Measurements from ENCODE around the gene U2AF1.
"Not testable (repeated sequence)": the region's sequence is repeated elsewhere in the genome, so short reads cannot be mapped to it uniquely, and the experiment has no call there.

Gene U2AF1, protein sequence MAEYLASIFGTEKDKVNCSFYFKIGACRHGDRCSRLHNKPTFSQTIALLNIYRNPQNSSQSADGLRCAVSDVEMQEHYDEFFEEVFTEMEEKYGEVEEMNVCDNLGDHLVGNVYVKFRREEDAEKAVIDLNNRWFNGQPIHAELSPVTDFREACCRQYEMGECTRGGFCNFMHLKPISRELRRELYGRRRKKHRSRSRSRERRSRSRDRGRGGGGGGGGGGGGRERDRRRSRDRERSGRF

DNA sequence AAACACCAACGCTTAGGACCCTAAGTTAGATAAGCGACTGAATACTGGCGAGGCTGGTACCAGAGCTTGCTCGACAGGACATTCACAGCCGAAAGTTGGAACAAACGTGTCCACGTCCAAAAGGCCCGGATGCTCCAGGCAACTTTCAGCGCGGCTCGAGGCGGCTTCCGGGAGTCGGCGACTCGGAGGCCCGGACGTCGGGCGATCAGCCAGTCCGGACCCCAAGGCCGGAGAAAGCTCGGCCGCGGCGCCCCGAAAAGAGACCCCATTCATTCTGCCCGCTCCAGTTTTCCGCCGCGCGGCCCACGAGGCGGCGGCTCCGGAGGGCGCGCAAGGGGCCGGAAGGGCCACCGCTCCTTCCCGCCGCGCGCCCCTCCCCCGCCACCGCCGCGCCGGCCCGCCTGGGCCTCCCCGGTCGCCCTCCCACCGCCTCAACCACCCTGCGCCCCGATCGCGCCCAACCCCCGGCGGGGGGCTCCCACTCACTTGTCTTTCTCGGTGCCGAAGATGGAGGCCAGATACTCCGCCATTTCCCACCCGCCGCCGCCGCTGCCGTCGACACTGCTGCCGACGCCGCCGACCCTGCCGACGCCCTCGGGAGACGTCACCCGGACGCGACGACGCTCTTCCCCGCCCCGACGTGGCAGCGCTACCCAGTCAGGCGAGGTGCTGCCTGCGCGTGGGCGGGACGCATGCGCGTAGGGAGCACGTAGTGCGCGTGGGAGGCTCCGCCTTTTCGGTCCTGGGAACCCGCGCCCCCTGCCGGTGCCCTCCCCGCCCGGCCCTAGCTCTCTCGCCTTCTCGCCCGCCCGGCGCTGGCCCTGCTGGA, at the start of gene U2AF1:
Gene U2AF1, minus strand, starts transcription at position 606 of the 829 bp plus-strand sequence. Its CDS starts 76 bp downstream, at position 530.
- not testable (repeated sequence) for DNase-seq

DNA sequence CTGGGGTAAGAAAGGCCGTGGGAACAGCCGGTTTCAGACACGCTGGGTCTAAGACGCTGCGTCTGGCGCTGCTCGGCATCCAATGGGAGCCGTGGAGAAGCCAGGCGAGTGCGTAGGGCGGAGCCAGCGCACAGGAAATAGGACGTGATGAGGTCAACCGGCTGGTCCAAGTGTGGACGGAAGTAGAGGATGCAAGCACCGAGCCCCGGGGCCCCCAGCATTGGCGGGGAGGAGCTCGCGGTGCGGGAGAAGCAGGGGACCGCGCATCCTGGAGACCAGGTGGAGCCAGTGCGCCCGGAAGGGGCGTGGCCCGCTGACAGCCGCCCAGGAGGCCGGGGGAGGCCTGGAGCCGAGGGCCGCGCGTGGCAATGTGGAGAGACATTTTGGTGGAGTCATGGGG, 46.2 kb upstream of the U2AF1 start:
- not testable (repeated sequence) for DNase-seq

GRCh38 chr21:43149344-43149743, 42.0 kb upstream of the U2AF1 start:
- not testable (repeated sequence) for DNase-seq

DNA sequence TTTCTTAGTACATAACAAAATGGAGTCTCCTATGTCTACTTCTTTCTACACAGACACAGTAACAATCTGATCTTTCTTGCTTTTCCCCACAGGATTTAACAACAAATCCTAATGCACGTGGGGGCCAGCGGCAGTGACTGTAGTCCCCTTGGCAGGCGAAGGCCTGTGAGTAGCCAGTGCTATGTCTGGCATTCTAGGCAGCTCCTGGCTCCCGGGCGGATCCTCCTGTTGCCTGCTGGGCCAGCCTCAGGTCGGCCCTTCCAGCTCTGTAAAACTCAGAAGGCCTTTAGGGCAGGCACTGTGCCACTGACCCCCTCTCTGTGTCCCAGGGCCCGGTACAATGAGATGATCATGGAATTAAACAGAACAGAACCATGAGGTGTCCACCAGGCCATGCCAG, 40.6 kb upstream of the U2AF1 start:
- not testable (repeated sequence) for DNase-seq

DNA sequence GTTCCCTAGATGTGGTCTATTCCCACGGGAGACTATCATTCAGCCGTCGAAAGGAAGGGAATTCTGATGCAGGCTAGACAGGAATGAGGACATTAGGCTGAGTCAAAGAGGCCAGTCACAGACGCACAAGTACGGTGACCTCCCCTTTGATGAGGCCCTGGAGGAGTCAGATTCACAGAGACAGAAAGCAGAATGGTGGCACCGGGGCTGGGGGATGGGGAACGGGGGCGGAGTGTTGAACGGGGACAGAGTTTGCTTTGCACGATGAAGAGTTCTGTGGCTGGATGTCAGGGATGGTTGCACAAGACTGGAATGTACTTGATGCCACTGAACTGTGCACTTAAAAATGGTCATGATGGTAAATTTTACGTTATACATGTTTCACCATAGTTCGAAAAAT, 39.3 kb upstream of the U2AF1 start:
- not testable (repeated sequence) for DNase-seq

- not testable (repeated sequence) for DNase-seq
Observed at GRCh38 chr21:43141407-43141806, 34.0 kb upstream of the U2AF1 start.

GRCh38 chr21:43138944-43139343, 31.6 kb upstream of the U2AF1 start:
- not testable (repeated sequence) for DNase-seq

- not testable (repeated sequence) for DNase-seq
Observed at GRCh38 chr21:43134520-43134919, 27.1 kb upstream of the U2AF1 start.

GRCh38 chr21:43130094-43130493, 22.7 kb upstream of the U2AF1 start:
- DNase-seq: not testable (repeated sequence)

- not testable (repeated sequence) for DNase-seq
Observed at GRCh38 chr21:43115956-43116355, 8.6 kb upstream of the U2AF1 start.

- not testable (repeated sequence) for DNase-seq
Observed at GRCh38 chr21:43114483-43114882, 7.1 kb upstream of the U2AF1 start.

GRCh38 chr21:43109006-43109405, 1.6 kb upstream of the U2AF1 start:
- DNase-seq: not testable (repeated sequence)

DNA sequence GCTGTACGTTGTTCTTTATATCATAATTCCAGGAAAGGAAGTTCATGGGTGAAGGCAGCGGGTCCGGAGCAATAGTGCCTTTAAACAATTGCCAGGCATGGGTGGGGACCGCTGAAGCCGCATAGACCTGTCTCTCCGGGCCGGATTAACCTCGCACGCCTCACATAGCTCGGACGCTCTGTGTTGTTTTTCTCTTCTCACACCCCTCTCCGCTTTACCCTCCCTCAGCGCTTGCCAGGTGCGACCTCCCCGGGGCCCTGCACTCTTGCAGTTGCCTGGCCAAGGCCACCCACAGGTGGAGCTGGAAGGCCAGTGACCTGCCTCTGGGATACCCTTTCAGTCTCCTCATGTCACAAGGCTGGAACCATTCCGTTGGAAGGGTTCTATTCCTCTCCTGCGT, 807 bp upstream of the U2AF1 start:
- DNase-seq: not testable (repeated sequence)

DNA sequence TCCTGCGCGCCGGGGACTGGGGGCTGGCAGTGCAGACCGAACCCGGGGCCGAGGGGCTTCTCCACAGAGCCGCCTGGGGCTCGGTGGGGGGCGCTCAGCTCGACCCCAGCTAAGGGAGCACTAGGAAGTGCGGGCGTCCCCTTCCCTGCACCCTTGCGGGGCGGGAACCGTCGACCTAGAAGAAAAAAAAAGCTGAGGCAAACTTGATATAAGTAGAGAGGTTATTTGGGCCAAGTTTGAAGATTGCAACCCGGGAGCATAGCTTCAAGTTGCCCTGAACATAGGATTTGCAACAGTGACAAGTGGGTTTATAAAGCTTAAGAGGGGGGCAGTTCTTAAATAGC, 396 bp upstream of the U2AF1 start:
- DNase-seq: not testable (repeated sequence)

- not testable (repeated sequence) for DNase-seq
Observed at GRCh38 chr21:43104642-43105041, 2.7 kb downstream of the U2AF1 start.

DNA sequence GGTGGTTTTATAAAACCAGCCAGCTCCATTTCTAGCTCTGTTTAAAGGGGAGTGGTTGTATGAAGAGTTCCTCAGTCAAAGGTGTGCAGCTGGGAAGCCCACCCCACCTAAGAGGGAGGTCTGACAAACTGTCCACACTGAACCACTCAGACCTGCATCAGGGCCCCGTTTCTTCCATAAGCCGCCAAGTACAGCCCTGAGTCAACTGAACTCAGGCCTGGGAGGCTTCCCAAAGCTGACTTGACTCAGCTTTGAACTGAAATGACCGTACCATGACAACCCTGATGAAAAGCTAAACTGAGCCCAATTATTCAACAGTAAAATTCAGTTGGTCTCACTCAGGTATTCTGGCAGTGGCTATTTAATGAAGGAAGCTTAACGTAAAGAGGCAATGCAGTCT, 5.1 kb downstream of the U2AF1 start:
- DNase-seq: not testable (repeated sequence)

- not testable (repeated sequence) for DNase-seq
Observed at GRCh38 chr21:43101676-43102075, 5.7 kb downstream of the U2AF1 start.

DNA sequence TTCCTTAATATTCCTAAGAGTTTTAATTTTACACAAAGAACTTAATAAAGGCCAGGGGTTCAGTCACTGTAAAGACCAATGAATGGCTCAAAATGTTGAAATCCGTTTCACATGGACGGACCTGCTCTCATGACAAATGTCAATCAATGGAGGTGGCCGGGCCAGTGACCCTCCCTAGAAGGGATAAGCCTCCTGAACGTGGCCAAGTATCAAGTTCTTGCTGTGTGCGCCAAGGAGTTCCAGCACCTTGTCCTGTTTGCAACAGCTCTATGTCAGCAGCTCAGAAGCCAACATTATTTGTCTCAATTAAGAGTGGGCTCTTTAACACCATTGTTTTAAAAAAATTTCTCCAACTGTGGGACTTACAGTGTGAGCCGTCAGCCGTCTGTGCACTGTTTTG, 6.4 kb downstream of the U2AF1 start:
- not testable (repeated sequence) for DNase-seq

- not testable (repeated sequence) for DNase-seq
Observed at GRCh38 chr21:43091979-43092614, 15.3 kb downstream of the U2AF1 start.

DNA sequence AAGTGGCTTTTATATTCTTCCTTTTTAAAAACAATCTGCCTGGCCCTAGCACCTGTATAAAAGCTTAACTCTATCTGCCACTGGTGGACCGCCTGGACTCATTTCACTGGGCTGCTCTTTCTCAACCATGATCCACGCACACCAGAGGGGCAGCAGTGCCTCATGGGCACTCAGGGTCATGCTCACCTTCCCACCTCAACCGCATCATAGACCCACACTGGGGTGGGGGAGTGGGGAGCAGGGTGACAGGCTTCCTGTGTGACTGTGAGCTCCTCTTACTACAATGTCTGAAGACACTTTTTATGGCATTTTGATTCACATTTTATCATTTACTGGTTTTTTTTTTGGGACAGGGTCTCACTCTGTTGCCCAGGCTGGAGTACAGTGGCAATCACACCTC, 16.4 kb downstream of the U2AF1 start:
- DNase-seq: not testable (repeated sequence)

DNA sequence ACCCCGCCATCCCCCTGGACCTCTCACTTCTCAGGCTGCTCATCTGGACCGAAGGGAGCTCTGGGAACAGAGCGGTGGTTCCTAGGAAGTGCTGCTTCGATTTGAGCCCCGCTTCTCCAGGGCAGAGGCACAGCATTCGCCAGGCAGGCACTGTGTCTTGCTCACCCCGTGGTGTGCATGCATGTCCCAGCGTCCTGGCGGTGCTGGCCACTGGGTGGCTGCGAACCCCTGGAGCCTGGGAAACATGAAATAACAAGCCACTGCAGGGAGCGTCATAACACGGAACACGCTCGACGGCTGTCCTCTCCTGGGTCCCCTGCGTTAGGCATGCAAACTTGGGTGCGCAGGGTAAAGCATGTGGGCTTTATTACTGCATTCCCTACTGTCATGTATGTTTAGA, 17.9 kb downstream of the U2AF1 start:
- not testable (repeated sequence) for DNase-seq

- not testable (repeated sequence) for DNase-seq
Observed at GRCh38 chr21:43082587-43083300, 24.6 kb downstream of the U2AF1 start.

DNA sequence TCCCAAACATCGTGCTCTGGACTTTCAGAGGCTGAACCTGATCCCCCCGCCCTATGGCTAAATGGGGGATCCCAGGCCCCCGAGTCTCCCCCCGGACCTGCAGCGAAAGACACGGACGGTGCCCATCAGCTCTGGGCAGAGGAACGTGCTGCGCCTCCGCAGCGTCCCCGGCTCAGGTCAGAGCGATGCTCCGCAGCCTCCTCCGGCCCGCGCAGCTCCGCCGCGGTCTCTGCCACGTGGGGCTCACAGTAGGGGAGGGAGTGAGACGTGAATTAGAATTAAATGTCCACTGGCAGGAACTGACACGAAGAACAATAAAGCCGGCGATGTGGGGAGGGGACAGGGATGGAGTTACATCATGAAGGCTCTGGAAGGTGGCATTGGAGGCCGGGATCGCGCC, 30.7 kb downstream of the U2AF1 start:
- not testable (repeated sequence) for DNase-seq

All from AML-193 (cell line).